ENCODE results near the gene MASP2. TPM values are rescaled to one million over a fixed set of nuclear protein-coding genes. Genes with fewer than 3 reads are reported as not detected.

Gene MASP2
- total and polyA plus RNA-seq, 10 of the 15 experiments (the other 5 are each of a cell fraction or from before 2014, with no cell fraction given), result 0.04 to 0.21 (median 0.06) TPM; not detected in 7

DNA sequence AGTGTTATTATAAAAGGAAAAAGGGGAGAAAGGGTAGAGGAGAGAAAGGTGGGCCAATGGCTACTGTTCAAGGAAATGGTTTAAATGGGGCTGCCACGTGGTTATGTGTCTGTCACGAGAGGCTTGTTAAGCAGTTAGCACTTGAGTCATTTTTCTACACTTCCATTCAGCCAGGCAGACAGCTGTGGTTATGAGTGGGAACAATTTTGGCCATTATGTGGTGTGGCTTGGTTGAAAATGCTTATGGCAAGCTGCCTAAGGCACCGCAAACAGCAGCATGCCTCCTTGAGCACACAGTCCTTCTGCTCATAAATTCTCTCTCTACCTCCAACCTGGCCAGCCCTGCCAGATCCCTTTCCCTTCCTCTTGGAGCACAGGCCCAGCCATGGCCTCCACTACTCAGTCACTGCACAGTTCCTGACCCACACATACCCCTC is 15.9 kb upstream of the MASP2 start (continued):
- peak in 1 of 2 experiments; percentile 36; a peak in 1 of 4 replicates for TF ChIP-seq ETV6 (conservative IDR thresholded peaks at IDR 0.05 in 1 of 2, IDR thresholded peaks at IDR 0.05 in 1 of 2; ENCODE audit: borderline replicate concordance in 1 of 2, low read depth in 1 of 2)
- TF ChIP-seq JUNB (IDR thresholded peaks at IDR 0.05), result peak; percentile 46; the same call in 1 of the 2 replicates
- TF ChIP-seq SP1 (IDR thresholded peaks at IDR 0.05; ENCODE audit: low read depth, low read length), result peak; percentile 14
- TF ChIP-seq BACH1 (IDR thresholded peaks at IDR 0.05; ENCODE audit: borderline replicate concordance), result peak; percentile 93
- 0 out of 2 replicates have a peak, but pooled peaks have one; percentile 33 for TF ChIP-seq NFYB (IDR thresholded peaks at IDR 0.05; ENCODE audit: insufficient read depth, low read depth, low read length)
- TF ChIP-seq CREM (IDR thresholded peaks at IDR 0.05; ENCODE audit: low read depth), result peak; percentile 61
- TF ChIP-seq PAX5 (IDR thresholded peaks at IDR 0.05; ENCODE audit: borderline replicate concordance, low read depth, low read length), result peak; percentile 93
- TF ChIP-seq HCFC1 (IDR thresholded peaks at IDR 0.05; ENCODE audit: low read length), result no peak
- TF ChIP-seq TCF12 (IDR thresholded peaks at IDR 0.05; ENCODE audit: low read depth, low read length), result peak; percentile 85
- TF ChIP-seq IKZF2 (IDR thresholded peaks at IDR 0.05), result peak; percentile 95 to 96
- peak; percentile 96 for TF ChIP-seq BCL11A (IDR thresholded peaks at IDR 0.05; ENCODE audit: low read depth, low read length)
- no peak for TF ChIP-seq SMARCA5 (IDR thresholded peaks at IDR 0.05)
- peak; percentile 95 for TF ChIP-seq DPF2 (IDR thresholded peaks at IDR 0.05)
- TF ChIP-seq CBFB (IDR thresholded peaks at IDR 0.05; ENCODE audit: low read depth), result peak; percentile 96
- peak; percentile 81 for TF ChIP-seq MEF2B (IDR thresholded peaks at IDR 0.05; ENCODE audit: partially characterized antibody, poor library complexity, severe bottlenecking)
- TF ChIP-seq JUND (IDR thresholded peaks at IDR 0.05; ENCODE audit: low read depth, low read length), result peak; percentile 62; the same call in 1 of the 2 replicates
- 0 out of 2 replicates have a peak, but pooled peaks have one; percentile 26 for TF ChIP-seq YY1 (IDR thresholded peaks at IDR 0.05; ENCODE audit: low read depth, low read length)
- no peak for TF ChIP-seq WRNIP1 (IDR thresholded peaks at IDR 0.05; ENCODE audit: borderline replicate concordance, low read depth, low read length)
- 0 out of 2 replicates have a peak, but pooled peaks have one; percentile 56 for TF ChIP-seq MYB (IDR thresholded peaks at IDR 0.05; ENCODE audit: borderline replicate concordance, low read depth, low read length)
- TF ChIP-seq, protein P1, sequence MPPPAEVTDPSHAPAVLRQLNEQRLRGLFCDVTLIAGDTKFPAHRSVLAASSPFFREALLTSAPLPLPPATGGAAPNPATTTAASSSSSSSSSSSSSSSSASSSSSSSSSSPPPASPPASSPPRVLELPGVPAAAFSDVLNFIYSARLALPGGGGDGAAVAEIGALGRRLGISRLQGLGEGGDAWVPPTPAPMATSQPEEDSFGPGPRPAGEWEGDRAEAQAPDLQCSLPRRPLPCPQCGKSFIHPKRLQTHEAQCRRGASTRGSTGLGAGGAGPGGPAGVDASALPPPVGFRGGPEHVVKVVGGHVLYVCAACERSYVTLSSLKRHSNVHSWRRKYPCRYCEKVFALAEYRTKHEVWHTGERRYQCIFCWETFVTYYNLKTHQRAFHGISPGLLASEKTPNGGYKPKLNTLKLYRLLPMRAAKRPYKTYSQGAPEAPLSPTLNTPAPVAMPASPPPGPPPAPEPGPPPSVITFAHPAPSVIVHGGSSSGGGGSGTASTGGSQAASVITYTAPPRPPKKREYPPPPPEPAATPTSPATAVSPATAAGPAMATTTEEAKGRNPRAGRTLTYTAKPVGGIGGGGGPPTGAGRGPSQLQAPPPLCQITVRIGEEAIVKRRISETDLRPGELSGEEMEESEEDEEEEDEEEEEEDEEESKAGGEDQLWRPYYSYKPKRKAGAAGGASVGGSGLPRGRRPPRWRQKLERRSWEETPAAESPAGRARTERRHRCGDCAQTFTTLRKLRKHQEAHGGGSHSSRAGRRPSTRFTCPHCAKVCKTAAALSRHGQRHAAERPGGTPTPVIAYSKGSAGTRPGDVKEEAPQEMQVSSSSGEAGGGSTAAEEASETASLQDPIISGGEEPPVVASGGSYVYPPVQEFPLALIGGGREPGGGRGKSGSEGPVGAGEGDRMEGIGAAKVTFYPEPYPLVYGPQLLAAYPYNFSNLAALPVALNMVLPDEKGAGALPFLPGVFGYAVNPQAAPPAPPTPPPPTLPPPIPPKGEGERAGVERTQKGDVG (CRISPR knock-in tag; IDR thresholded peaks at IDR 0.05), result no peak
- TF ChIP-seq, protein P2, sequence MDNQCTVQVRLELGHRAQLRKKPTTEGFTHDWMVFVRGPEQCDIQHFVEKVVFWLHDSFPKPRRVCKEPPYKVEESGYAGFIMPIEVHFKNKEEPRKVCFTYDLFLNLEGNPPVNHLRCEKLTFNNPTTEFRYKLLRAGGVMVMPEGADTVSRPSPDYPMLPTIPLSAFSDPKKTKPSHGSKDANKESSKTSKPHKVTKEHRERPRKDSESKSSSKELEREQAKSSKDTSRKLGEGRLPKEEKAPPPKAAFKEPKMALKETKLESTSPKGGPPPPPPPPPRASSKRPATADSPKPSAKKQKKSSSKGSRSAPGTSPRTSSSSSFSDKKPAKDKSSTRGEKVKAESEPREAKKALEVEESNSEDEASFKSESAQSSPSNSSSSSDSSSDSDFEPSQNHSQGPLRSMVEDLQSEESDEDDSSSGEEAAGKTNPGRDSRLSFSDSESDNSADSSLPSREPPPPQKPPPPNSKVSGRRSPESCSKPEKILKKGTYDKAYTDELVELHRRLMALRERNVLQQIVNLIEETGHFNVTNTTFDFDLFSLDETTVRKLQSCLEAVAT (IDR thresholded peaks at IDR 0.05), result peak; percentile 98
- TF ChIP-seq CBX5 (IDR thresholded peaks at IDR 0.05; ENCODE audit: low read depth), result peak; percentile 71; the same call in 1 of the 2 replicates
- TF ChIP-seq, protein P3, sequence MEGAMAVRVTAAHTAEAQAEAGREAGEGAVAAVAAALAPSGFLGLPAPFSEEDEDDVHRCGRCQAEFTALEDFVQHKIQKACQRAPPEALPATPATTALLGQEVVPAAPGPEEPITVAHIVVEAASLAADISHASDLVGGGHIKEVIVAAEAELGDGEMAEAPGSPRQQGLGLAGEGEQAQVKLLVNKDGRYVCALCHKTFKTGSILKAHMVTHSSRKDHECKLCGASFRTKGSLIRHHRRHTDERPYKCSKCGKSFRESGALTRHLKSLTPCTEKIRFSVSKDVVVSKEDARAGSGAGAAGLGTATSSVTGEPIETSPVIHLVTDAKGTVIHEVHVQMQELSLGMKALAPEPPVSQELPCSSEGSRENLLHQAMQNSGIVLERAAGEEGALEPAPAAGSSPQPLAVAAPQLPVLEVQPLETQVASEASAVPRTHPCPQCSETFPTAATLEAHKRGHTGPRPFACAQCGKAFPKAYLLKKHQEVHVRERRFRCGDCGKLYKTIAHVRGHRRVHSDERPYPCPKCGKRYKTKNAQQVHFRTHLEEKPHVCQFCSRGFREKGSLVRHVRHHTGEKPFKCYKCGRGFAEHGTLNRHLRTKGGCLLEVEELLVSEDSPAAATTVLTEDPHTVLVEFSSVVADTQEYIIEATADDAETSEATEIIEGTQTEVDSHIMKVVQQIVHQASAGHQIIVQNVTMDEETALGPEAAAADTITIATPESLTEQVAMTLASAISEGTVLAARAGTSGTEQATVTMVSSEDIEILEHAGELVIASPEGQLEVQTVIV (IDR thresholded peaks at IDR 0.05; ENCODE audit: borderline replicate concordance, partially characterized antibody), result no peak
- TF ChIP-seq BHLHE40 (IDR thresholded peaks at IDR 0.05; ENCODE audit: borderline replicate concordance in 1 of 2, low read depth in 2 of 2, low read length in 1 of 2), result peak; percentile 99

Data from GM12878 (cell line).